Uterus (tissue), 4 donors: ENCODE results near the gene THOC6. TPM values are rescaled to one million over a fixed set of nuclear protein-coding genes. Genes with fewer than 3 reads are reported as not detected.

Experiments used
- DNase-seq, 2 donors: peaks; one replicate each; pipeline ENCODE4 v3.0.0-alpha.2; 2019 to 2020
- H3K27ac ChIP-seq, 2 donors: fragments of 200-600 bp; sonication (generic); 1 replicate in 1 of 2; 2 replicates in 1 of 2; pipeline ENCODE4 v1.5.1; 2016 to 2018
- H3K27me3 ChIP-seq, 2 donors: fragments of 200-600 bp; sonication (generic); one replicate each; pipeline ENCODE4 v1.5.1; 2018 to 2019; ENCODE audit warnings: control low read depth in 1 of 2
- H3K36me3 ChIP-seq, 2 donors: fragments of 200-600 bp; sonication (generic); one replicate each; pipeline ENCODE4 v1.5.1; 2019; ENCODE audit warnings: control low read depth in 1 of 2
- H3K4me1 ChIP-seq, 2 donors: fragments of 200-600 bp; sonication (generic); one replicate each; pipeline ENCODE4 v1.5.1; 2018 to 2019; ENCODE audit warnings: control low read depth in 1 of 2
- H3K4me3 ChIP-seq, 2 donors: fragments of 200-600 bp; sonication (generic); 1 replicate in 1 of 2; 2 replicates in 1 of 2; pipeline ENCODE4 v1.5.1; 2018 to 2019; ENCODE audit warnings: mild to moderate bottlenecking in 1 of 2
- H3K9me3 ChIP-seq, 2 donors: fragments of 200-600 bp; sonication (generic); one replicate each; pipeline ENCODE4 v1.5.1; 2019; ENCODE audit warnings: control low read depth in 1 of 2
- POLR2A ChIP-seq, 2 donors: fragments of 450-650 bp; IDR thresholded peaks; one replicate each; pipeline ENCODE4 v1.6.1; 2016; ENCODE audit warnings: antibody characterized with exemption in 2 of 2, mild to moderate bottlenecking in 1 of 2, moderate library complexity in 1 of 2
- intact Hi-C: fragments of 100-400 bp; cut with DNase I; formaldehyde crosslinking; loops from one replicate; pipeline ENCODE4 v1.15.1; 2023; ENCODE audit warnings: low total_unique reads
- total RNA-seq, 4 donors: library from RNA; depleted of rRNA in 3 of 4; stranded (reverse); fragments of >200 nt in 3 of 4; gene quantifications; one replicate each; pipeline versions ENCODE4 v1.1.0 to v1.2.4, GENCODE V29; 2014 to 2023
- TF ChIP-seq, protein P1 (sequence below), 4 experiments: fragments of 200-600 bp in 2 of 4; fragments of 450-650 bp in 2 of 4; sonication (generic) in 2 of 4; IDR thresholded peaks; one replicate each; pipeline ENCODE4 v1.5.1; 2016 to 2019; ENCODE audit warnings: antibody characterized with exemption in 4 of 4, mild to moderate bottlenecking in 2 of 4, moderate library complexity in 1 of 4
- donor health status: DM: yes; HTN: yes; CAD: no.

The THOC6 gene
- total RNA-seq, 4 donors from 2014 or later, result 3.8 to 29.0 (median 22.3) TPM

DNA sequence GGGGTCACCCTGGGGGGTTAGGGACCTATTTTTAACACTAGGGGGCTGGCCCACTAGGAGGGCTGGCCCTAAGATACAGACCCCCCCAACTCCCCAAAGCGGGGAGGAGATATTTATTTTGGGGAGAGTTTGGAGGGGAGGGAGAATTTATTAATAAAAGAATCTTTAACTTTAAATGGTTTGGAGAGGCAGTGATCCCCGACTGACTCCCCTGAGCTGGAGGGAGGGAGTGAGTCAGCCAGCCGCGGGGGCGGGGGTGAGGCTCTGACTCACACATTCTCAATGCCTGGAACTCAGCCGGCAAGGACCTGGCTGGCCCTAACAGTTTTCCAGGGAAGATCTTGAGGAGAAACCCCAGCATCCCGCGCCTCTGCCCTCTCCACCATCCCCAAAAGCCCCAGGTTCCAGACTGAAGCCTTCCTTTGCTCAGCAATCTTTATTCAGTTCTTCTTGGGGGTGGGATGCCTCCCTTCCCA is 1.6 kb upstream of the THOC6 start:
- TF ChIP-seq, protein P1, sequence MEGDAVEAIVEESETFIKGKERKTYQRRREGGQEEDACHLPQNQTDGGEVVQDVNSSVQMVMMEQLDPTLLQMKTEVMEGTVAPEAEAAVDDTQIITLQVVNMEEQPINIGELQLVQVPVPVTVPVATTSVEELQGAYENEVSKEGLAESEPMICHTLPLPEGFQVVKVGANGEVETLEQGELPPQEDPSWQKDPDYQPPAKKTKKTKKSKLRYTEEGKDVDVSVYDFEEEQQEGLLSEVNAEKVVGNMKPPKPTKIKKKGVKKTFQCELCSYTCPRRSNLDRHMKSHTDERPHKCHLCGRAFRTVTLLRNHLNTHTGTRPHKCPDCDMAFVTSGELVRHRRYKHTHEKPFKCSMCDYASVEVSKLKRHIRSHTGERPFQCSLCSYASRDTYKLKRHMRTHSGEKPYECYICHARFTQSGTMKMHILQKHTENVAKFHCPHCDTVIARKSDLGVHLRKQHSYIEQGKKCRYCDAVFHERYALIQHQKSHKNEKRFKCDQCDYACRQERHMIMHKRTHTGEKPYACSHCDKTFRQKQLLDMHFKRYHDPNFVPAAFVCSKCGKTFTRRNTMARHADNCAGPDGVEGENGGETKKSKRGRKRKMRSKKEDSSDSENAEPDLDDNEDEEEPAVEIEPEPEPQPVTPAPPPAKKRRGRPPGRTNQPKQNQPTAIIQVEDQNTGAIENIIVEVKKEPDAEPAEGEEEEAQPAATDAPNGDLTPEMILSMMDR (IDR thresholded peaks at IDR 0.05), result no peak
- TF ChIP-seq POLR2A (IDR thresholded peaks at IDR 0.05), result peak in 1 of 2 donors; percentile 25
- Histone ChIP-seq H3K4me1 (peaks cover 0 to 18% of the 10 kb centered on the region in 2 donors), H3K36me3 (no peaks in the 10 kb centered on the region), H3K27ac (peak overlapping the region; percentile 94 to 95), H3K4me3 (peak overlapping the region; percentile 51 to 78), H3K27me3 (peaks cover 6 to 12% of the 10 kb centered on the region in 2 donors), H3K9me3 (no peaks in the 10 kb centered on the region)
- intact Hi-C loops, result no loop called here
- DNase-seq, result peak; percentile 95

DNA sequence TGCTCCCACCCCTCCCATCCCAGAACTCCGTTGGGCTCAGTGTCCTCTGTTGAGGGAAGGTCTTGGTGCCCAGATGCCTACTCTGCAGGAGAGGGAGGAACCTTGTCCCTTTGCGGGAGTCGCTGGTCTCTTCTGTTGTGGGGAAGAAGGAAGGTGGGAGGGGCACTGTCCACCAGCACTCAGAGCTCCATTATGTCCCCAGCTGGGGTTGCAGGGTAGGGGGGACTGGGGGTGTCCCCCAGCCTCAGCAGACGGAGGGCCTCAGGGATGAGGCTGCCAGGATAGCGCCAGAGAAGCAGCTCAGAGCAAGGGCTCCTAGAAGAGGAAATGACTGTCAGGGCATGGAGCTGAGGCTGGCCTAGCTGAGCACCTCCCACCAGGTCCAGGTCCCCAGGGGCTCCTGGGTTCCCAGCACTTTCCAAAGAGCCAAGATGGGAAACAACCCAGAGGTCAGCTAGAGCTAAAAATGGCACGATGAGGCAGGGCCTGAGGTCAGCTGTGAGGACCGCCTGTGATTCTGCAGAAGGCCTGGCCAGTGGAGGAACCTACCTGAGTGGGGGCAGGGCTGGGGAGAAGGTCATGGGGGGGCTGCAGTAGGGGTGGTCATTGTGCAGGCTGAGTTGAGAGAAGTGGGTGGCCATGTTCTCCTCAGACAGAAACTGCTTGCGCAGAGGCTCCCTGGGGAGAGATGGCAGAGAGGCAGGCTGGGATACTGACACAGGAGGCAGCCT is 986 bp upstream of the THOC6 start:
- Histone ChIP-seq H3K4me1 (peaks cover 0 to 18% of the 10 kb centered on the region in 2 donors), H3K4me3 (peak overlapping the region; percentile 63 to 78), H3K27ac (peak overlapping the region; percentile 94 to 95), H3K9me3 (no peaks in the 10 kb centered on the region), H3K36me3 (no peaks in the 10 kb centered on the region), H3K27me3 (peaks cover 0 to 9% of the 10 kb centered on the region in 2 donors)
- TF ChIP-seq, protein P1 (IDR thresholded peaks at IDR 0.05), result no peak
- TF ChIP-seq POLR2A (IDR thresholded peaks at IDR 0.05), result no peak
- intact Hi-C loops, result no loop called here
- DNase-seq, result peak; percentile 46 to 52

DNA sequence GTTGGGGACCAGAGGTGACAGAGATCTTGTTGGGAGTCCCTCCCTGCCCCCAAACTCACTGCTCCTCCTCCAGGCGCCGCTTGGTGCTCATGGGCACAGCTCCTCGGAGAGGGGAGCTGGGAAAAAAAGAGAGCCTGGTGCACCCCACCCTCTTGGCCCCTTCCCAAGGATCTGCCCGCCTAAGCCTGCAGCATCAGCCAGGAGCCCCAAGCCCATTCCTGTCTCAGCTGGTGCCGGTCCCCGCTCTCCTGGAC is 493 bp upstream of the THOC6 start:
- peaks cover 0 to 22% of the 10 kb centered on the region in 2 donors for H3K4me1 ChIP-seq
- H3K9me3 ChIP-seq, result no peaks in the 10 kb centered on the region
- H3K27ac ChIP-seq, result peak overlapping the region; percentile 94 to 95
- no peaks in the 10 kb centered on the region for H3K36me3 ChIP-seq
- peak overlapping the region; percentile 63 to 78 for H3K4me3 ChIP-seq
- TF ChIP-seq, protein P1 (IDR thresholded peaks at IDR 0.05), result no peak
- no peak for TF ChIP-seq POLR2A (IDR thresholded peaks at IDR 0.05)
- DNase-seq, result peak; percentile 58 to 63
- H3K27me3 ChIP-seq, result peaks cover 0 to 4% of the 10 kb centered on the region in 2 donors
- intact Hi-C loops, result no loop called here

DNA sequence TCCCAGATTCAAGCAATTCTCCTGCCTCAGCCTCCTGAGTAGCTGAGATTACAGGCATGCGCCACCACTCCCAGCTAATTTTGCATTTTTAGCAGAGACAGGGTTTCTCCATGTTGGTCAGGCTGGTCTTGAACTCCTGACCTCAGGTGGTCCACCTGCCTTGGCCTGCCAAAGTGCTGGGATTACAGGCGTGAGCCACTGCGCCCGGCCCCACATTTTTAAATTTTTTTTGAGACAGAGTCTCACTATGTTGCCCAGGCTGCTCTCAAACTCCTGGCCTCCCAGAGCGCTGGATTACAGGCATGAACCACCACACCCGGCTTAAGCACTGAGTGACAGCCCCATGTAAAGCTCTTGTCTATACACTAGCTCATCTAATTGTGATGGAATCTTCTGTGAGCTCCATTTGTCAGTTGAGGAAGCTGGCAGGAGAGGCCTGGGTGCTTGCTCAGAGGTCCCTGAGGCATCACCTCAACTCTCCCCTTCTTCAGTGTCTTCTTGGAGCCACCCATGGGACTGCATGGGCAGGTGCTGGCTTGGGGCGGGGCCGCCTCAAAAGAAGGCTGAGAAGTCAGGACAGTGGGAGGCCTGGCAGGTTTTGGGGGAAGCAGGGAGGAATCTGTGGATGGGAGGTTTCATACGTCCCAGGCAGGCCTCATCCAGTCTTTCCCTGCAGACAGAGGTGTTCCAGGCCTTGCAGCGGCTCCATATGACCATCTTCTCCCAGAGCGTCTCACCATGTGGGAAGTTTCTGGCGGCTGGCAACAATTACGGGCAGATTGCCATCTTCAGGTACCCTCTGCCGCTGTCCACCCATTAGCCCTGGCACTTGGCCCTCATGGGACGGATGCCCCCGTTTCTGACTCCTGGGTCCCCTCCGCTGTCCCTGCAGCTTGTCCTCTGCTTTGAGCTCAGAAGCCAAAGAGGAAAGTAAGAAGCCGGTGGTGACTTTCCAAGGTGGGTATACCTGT is 1.5 kb downstream of the THOC6 start:
- Histone ChIP-seq H3K27ac (no peak overlapping the region), H3K9me3 (no peaks in the 10 kb centered on the region), H3K4me1 (peaks cover 0 to 28% of the 10 kb centered on the region in 2 donors), H3K27me3 (peaks cover 2 to 5% of the 10 kb centered on the region in 2 donors), H3K4me3 (no peak overlapping the region), H3K36me3 (no peaks in the 10 kb centered on the region)
- intact Hi-C loops, result no loop called here
- TF ChIP-seq POLR2A (IDR thresholded peaks at IDR 0.05), result no peak
- TF ChIP-seq, protein P1 (IDR thresholded peaks at IDR 0.05), result no peak
- DNase-seq, result no peak

DNA sequence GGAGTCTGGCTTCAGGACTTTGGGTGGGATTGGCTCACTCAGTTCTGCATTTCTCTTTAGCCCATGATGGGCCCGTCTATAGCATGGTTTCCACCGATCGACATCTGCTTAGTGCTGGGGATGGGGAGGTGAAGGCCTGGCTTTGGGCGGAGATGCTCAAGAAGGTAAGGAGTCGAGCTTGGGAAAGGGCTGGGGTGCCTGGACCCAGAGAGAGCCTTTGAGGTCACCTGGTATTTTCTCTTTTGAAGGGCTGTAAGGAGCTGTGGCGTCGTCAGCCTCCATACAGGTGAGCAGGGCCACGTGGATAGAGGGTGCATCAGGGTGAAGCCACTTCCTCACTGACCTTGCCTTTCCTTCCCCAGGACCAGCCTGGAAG is 2.2 kb downstream of the THOC6 start:
- Histone ChIP-seq H3K27ac (no peak overlapping the region), H3K27me3 (peaks cover 5 to 8% of the 10 kb centered on the region in 2 donors), H3K9me3 (no peaks in the 10 kb centered on the region), H3K4me1 (peaks cover 0 to 28% of the 10 kb centered on the region in 2 donors), H3K4me3 (no peak overlapping the region), H3K36me3 (no peaks in the 10 kb centered on the region)
- TF ChIP-seq, protein P1 (IDR thresholded peaks at IDR 0.05), result no peak
- no peak for TF ChIP-seq POLR2A (IDR thresholded peaks at IDR 0.05)
- no peak for DNase-seq
- intact Hi-C loops, result no loop called here
